ENCODE data around the gene HAVCR2.

The HAVCR2 gene

GRCh38 chr5:157108976-157109375 is at the start of gene HAVCR2:
Gene HAVCR2 (minus strand): TSS chr5:157109044. CDS start chr5:157108983, 61 bp downstream.
- no peak for DNase-seq

GRCh38 chr5:157157293-157157891 is 48.5 kb upstream of the HAVCR2 start:
- DNase-seq: no peak

GRCh38 chr5:157155297-157155696 is 46.5 kb upstream of the HAVCR2 start:
- DNase-seq: no peak

GRCh38 chr5:157150995-157151394 is 42.2 kb upstream of the HAVCR2 start:
- no peak for DNase-seq

GRCh38 chr5:157148734-157149615 is 40.1 kb upstream of the HAVCR2 start:
- peak; percentile 75 for DNase-seq

GRCh38 chr5:157143127-157143971 is 34.5 kb upstream of the HAVCR2 start:
- DNase-seq: no peak

GRCh38 chr5:157142317-157143126 is 33.7 kb upstream of the HAVCR2 start, which contains the start of gene MED7:
Gene MED7 (minus strand): TSS chr5:157142865. CDS start chr5:157139431, 3,434 bp downstream.
- peak; percentile 99 for DNase-seq

- no peak for DNase-seq
These were observed 28.8 kb upstream of the HAVCR2 start for GRCh38 chr5:157137691-157138090.

GRCh38 chr5:157132281-157132612 is 23.4 kb upstream of the HAVCR2 start:
- no peak for DNase-seq

- peak; percentile 91 for DNase-seq
These were observed 22.1 kb upstream of the HAVCR2 start for GRCh38 chr5:157130925-157131324.

GRCh38 chr5:157121709-157122108 is 12.9 kb upstream of the HAVCR2 start:
- DNase-seq: no peak

- no peak for DNase-seq
These were observed 11.3 kb upstream of the HAVCR2 start for GRCh38 chr5:157120102-157120501.

- no peak for DNase-seq
These were observed 7.7 kb upstream of the HAVCR2 start for GRCh38 chr5:157116483-157116954.

GRCh38 chr5:157115502-157115901 is 6.7 kb upstream of the HAVCR2 start:
- DNase-seq: no peak

GRCh38 chr5:157115012-157115411 is 6.2 kb upstream of the HAVCR2 start:
- DNase-seq: no peak

GRCh38 chr5:157113002-157113401 is 4.2 kb upstream of the HAVCR2 start:
- no peak for DNase-seq

GRCh38 chr5:157109744-157110143 is 900 bp upstream of the HAVCR2 start:
- DNase-seq: no peak

- peak; percentile 61 for DNase-seq
These were observed 1.3 kb downstream of the HAVCR2 start for GRCh38 chr5:157107508-157107907.

- DNase-seq: no peak
These were observed 2.0 kb downstream of the HAVCR2 start for GRCh38 chr5:157106630-157107461.

- DNase-seq: no peak
These were observed 8.6 kb downstream of the HAVCR2 start for GRCh38 chr5:157100140-157100679.

- no peak for DNase-seq
These were observed 20.4 kb downstream of the HAVCR2 start for GRCh38 chr5:157088342-157088990.

Data from islet precursor cell (in vitro differentiated cells).